Measurements from ENCODE around the gene TMEM184B.

TMEM184B gene

DNA sequence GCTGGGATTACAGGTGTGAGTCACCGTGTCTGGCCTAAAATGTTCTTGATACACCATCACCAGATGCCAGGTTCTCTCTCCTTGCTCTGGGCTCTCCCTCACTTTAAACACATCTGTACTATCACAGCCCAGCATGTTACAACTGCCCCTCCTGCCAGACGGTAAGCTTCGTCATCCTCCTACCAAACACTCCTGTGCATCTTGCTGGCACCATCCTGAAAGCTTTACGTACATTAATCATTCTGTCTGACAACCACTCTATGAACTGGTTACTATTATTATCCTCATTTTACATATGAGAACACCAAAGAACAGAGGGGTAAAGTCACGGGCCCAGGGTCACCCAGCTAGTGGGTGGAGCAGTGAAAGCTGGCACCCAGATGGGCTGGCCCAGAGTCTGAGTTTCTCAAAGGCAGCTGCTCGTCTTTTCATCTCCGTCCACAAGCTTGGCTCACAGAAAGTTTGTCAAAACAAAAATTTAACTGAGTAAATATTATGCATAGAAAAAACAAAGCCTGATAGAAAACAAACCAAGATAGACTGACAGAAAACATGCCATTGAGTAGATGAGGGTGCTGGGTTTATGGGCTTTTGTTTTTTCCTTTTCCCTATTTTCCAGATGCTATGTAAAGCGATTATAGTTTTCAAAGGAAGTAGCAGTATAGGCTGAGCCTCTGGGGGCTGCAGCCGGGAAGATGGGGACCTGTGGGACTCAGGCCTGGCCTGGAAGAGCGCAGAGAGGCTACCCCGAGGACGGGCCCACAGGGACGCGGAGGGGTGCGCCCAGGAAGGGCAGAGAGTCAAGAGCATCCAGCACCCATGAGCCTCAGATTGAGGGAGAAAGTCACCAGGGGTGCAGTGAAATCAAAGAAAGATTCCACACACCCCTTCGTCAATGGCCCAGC lies 100.6 kb downstream of the TMEM184B start:
- Histone ChIP-seq H3K27ac (ENCODE audit: low read length) (peak overlapping the region; percentile 12), H3K9me3 (ENCODE audit: control insufficient read depth in 1 of 2, low read length in 2 of 2) (no peaks in the 10 kb centered on the region), H3K4me3 (ENCODE audit: low read depth in 1 of 2, low read length in 2 of 2) (no peak overlapping the region), H3K36me3 (ENCODE audit: control insufficient read depth in 1 of 2, insufficient read depth in 2 of 2, low read length in 2 of 2) (no peaks in the 10 kb centered on the region), H3K4me1 (ENCODE audit: control insufficient read depth in 1 of 2, insufficient read depth in 2 of 2, low read length in 2 of 2) (peaks cover 0 to 28% of the 10 kb centered on the region in 2 donors), H3K27me3 (ENCODE audit: low read depth, low read length) (no peaks in the 10 kb centered on the region)

DNA sequence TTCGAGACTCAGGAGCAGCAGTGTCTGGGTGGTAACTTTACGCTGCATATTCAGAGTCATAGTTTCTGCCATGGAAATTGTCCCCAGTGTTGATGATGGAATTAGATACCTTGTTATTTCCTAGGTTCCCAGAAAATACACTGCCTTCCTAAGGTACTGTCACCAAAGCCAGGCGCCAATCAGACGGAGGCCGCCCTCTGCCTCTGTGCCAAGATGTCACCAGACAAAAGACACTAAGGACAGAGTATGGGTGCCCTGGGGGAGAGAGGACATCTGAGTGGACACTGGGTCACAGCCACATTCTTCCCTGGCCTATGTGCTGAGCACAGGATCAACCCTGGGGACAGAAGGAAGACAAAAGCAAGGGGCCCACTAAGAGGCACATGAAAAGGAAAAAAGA lies 102.3 kb downstream of the TMEM184B start:
- Histone ChIP-seq H3K9me3 (ENCODE audit: control insufficient read depth in 1 of 2, low read length in 2 of 2) (no peaks in the 10 kb centered on the region), H3K27me3 (ENCODE audit: low read depth, low read length) (no peaks in the 10 kb centered on the region), H3K36me3 (ENCODE audit: control insufficient read depth in 1 of 2, insufficient read depth in 2 of 2, low read length in 2 of 2) (peaks cover 3 to 4% of the 10 kb centered on the region in 2 donors), H3K4me1 (ENCODE audit: control insufficient read depth in 1 of 2, insufficient read depth in 2 of 2, low read length in 2 of 2) (peaks cover 0 to 16% of the 10 kb centered on the region in 2 donors), H3K27ac (ENCODE audit: low read length) (no peak overlapping the region), H3K4me3 (ENCODE audit: low read depth in 1 of 2, low read length in 2 of 2) (no peak overlapping the region)

Data from muscle layer of duodenum (tissue), 2 donors.